Measurements from ENCODE around the gene CDIPT.

The CDIPT gene

DNA sequence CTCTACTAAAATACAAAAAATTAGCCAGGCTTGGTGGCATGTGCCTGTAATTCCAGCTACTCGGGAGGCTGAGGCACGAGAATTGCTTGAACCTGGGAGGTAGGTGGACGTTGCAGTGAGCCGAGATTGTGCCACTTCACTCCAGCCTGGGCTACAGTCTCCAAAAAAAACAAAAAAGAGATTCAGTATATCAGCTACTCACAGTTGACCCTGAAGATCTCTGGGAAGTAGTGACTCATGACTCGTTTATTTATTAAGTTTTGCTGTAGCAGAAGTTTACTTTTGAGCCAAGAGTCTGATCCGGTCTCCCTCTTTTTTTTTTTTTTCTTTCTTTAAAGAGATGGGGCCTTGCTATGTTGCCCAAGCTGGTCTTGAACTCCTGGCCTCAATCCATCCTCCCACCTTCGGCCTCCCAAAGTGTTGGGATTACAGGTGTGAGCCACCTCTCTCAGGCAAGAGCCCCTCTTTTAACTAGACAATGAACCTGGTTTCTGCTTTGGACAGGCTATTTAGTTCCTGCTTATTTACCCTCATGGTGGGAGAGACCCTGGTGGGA is 38.4 kb downstream of the CDIPT start:
- FAIRE-seq: no peak

DNA sequence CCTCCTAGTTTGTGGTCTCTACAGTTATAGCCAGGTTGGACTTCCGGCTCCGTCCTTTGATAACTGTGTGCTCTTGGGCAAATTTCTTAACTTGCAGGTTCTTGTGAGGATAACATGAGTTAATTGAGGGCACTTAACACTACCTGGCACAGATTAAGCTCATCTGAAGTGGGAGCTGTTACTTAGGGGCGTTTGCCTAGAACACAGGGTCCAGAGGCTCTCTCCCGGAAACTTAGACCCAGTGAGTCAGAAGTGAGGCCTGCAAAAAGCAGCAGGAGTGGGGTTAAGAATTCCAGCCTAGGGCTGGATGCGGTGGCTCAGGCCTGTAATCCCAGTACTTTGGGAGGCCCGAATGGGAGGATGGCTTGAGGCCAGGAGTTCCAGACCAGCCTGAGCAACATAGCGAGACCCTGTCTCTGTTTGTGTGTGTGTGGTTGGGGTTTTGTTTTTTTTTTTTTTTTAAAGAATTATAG is 41.3 kb downstream of the CDIPT start:
- no peak for FAIRE-seq

DNA sequence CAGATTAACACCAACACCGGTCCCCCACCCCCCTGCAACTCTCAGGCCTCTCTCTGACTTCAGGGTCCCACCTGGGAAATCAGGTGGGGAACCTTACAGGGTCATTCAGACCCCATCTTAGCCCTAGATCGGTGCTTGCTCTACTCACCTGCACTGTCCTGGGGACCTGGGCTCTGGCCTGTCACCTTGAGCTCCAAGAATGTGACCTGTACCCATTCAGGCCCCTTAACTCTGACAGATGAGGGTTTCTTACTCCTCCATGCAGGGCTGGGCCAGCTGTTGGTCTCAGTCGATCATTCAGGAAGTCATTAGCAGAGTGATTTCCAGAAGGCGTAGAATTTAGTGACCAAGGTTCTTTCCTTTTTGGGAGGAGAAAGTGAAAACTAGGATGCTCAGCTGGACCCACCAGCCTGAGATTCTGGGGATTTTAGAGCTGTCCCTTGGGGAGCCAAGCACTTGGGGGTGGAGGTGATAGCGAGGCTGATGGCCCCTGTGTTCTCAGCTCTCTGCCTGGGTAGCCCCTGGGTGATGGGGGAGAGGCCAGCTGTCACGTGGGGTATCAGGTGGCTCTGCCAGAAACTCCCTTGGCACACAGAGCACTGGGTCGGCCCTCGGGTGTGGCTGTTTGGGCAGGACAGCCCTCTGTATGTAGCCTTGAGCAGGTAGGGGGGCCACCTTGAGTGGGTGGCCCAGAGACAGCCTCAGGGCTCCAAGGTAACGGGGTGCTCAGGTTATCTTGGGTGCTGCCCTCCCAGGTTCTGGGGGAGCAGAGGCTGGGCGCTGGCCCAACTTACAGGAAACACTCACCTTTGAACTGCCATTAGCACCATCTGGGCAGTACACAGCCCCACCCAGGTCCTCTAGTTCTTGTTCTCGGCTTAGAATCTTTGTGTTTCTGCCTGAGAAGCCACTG is 42.0 kb downstream of the CDIPT start:
- no peak for FAIRE-seq

DNA sequence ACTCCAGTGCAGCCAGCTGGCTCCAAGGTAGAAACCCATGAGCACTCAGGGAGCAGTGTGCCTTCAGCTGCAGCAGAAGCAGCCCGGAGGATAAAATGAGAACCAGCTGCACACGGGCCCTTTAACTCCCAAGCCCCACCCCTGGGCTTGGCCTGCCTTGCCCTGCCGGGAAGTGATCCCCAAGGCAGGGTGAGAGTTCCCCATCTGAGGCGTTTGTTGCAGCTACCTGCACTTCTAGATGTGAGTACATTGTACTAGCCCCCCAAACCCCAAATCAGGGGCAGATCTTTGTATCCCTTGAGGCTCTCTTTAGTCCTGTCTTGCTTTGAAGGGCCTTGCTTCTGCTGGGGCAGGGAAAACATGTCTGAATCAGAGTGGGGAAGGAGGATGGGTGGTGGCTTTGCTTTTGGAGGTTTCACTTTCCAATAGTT is 42.7 kb downstream of the CDIPT start, which contains the start of gene MVP:
MVP (plus strand) TSS at position 192 of the 431 bp plus-strand sequence. CDS start 10,088 bp downstream, outside the sequence.
- no peak for FAIRE-seq

DNA sequence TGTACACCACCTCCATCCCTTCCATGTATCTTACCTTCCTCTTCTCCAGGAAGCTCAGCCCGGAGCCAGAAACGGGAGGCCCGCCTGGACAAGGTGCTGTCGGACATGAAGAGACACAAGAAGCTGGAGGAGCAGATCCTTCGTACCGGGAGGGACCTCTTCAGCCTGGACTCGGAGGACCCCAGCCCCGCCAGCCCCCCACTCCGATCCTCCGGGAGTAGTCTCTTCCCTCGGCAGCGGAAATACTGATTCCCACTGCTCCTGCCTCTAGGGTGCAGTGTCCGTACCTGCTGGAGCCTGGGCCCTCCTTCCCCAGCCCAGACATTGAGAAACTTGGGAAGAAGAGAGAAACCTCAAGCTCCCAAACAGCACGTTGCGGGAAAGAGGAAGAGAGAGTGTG is 43.5 kb downstream of the CDIPT start:
- no peak for FAIRE-seq

DNA sequence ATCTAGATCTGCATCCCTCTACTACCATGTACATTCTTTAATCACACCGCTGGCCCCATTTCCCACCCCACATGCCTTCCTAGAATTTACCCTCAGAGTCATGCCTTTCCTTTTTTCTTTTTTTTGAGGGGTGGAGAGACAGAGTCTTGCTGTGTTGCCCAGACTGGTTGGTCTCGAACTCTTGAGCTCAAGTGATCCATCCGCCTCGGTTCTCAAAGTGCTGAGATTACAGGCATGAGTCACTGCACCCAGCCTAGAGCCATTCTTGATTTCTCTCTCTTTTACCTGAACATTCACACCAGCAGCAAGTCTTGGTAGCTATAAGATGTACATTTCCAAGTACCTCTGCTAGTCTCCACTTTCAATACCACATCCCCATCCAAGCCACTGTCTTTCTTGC is 44.9 kb downstream of the CDIPT start:
- FAIRE-seq: no peak

DNA sequence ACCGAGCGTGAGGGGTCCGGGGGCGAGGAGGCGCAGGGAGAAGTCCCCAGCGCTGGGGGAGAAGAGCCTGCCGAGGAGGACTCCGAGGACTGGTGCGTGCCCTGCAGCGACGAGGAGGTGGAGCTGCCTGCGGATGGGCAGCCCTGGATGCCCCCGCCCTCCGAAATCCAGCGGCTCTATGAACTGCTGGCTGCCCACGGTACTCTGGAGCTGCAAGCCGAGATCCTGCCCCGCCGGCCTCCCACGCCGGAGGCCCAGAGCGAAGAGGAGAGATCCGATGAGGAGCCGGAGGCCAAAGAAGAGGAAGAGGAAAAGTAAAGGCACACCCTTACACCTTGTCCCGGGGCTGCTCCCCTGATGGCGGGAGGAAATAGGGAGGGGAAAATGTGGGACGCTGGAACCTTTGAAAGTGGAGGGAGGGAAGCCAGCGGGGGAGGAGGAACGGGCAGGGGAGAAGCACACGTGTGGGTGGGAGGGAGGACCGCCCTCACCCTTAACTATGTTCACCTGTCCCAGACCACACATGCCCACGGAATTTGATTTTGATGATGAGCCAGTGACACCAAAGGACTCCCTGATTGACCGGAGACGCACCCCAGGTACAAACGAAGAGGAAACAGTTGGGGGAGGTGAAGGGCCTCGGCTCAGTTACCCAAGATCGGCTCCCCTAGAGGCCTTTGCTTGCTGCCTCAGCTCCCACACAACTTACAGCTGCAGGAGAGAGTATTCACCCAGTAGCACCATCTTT is 46.2 kb downstream of the CDIPT start:
- no peak for FAIRE-seq

DNA sequence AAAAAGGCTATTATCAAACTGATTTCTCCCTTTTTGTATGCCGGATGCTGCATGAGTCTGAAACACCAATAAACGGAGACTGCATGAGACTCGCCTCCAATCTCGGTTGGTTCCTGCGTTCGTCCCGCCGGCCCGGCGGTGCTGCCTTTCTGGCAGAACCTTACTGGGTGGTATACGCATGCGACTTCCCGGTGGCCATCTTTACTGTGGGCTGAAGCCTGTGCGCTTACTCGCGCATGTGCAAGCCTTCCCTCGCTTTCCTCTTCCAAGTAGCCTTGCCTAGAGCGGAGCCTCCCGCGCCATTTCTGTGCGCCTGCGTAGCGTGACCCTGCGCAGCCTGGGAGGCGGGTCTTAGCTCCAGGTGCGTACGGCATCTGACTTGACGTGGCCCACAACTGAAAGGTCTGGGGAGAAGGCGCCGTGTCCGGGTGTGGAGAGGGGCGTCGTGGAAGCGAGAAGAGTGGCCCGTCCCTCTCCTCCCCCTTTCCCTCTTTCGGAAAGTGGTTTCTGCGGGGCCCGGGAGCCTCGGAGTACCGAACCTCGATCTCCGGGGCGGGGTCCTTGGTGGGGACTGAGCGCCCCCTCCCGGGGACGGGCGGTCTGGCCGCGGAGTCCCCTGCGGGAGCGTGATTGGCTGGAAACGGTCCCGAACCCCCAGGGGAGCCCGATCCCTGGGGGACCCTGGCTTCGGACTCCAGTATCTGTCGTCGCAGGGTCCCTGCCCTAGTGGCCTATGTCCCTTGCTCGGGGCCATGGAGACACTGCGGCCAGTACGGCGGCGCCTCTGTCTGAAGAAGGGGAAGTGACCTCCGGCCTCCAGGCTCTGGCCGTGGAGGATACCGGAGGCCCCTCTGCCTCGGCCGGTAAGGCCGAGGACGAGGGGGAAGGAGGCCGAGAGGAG is 47.0 kb downstream of the CDIPT start, which contains the start of gene PAGR1:
PAGR1 (plus strand) TSS at position 360 of the 901 bp plus-strand sequence; CDS start at position 734, 374 bp downstream.
- peak; percentile 60 for FAIRE-seq

DNA sequence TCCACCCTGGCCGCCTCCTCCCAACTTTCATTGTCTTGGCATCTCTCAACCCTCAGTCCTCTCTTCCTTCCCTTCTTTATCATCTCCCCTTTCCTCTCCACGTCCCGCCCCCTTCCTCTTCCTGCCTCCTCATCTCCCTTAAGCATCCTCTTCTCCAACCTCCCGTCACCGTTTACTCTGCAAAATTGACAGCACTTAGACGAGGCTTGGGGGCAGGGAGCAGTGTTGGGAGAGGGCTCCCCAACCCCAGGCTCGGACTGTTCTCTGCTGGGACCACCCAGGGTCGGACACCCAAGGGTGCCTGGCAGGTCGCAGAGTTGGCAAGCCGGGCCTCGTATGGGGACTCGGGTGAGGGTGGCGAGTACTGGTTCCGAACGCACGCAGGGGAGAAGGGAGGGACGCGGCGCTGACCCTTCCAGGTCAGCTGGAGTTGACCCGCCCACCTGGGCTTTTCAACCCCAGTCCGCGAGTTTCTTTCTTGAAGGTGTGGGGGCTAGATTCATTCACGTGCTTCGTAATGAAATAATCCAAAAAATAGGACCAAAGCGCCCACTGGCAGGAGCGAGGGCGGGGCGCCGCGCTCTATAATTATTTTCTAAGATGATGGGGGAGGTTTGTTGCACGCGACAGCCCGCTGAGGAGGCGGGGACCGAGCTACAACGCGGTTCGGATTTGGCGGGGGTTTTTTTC is 47.8 kb downstream of the CDIPT start:
- no peak for FAIRE-seq

DNA sequence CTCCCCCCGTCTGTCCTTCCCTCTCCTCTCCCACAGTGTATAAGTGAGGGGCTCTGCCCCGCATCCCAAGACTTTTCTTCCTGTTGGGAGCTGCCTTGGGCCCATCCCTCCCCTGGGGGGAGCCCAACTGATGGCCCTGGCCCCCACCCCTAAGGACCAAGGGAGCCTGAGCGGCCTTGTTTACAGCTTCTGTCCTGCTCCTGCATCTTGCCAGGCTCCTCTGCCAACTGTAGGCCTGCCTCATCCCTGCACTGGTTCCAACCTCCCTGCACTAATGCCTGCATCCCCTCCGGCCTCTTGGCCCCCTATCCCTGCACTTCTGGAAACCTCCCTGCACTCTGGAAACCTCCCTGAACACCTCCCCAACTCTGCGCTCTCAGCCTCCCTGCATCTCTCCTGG is 48.4 kb downstream of the CDIPT start:
- no peak for FAIRE-seq

DNA sequence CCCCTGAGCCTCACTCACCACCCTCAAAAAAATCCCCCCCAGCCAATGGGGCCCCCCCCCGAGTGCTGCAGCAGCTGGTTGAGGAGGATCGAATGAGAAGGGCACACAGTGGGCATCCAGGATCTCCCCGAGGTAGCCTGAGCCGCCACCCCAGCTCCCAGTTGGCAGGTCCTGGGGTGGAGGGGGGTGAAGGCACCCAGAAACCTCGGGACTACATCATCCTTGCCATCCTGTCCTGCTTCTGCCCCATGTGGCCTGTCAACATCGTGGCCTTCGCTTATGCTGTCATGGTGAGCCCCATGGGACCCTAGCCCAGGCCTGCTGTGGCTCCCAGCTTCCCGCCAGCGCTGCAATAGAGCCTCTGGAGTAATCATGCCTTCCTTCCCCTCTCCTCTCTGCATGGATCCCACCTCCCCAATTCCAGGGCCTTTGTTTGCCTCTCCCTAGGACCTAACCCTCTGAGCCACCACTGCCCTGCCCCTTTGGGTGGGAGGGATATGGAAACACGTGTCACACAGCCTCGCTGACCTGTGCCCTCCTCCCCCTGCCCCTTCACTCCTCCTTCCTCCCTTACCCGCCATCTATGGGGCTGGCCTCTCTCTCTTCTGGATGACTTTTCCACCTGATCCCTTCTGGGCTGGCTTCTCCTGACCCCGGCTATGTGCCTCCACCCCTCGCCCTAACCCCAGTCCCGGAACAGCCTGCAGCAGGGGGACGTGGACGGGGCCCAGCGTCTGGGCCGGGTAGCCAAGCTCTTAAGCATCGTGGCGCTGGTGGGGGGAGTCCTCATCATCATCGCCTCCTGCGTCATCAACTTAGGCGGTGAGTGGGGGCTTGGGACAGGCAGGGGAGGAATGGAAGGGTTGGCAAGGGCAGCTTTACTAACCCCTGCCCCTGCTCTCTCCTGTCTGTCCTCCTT is 49.1 kb downstream of the CDIPT start:
- no peak for FAIRE-seq

DNA sequence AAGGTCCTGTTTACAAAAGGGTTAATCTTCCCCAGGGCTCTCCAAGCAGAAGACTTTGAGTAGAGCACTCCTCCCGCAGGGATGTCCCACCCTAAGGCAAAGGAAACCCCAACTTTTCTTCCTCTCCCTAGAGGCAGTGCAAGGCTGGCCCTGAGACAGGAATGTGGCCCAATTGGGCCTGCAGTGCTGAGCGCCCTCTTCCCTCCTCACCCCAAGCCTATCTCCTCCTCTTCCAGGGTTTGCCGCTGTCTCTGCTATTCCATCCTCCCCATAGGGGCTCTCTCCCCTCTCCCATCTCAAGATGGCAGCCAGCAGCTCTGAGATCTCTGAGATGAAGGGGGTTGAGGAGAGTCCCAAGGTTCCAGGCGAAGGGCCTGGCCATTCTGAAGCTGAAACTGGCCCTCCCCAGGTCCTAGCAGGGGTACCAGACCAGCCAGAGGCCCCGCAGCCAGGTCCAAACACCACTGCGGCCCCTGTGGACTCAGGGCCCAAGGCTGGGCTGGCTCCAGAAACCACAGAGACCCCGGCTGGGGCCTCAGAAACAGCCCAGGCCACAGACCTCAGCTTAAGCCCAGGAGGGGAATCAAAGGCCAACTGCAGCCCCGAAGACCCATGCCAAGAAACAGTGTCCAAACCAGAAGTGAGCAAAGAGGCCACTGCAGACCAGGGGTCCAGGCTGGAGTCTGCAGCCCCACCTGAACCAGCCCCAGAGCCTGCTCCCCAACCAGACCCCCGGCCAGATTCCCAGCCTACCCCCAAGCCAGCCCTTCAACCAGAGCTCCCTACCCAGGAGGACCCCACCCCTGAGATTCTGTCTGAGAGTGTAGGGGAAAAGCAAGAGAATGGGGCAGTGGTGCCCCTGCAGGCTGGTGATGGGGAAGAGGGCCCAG is 50.0 kb downstream of the CDIPT start:
- FAIRE-seq: no peak

DNA sequence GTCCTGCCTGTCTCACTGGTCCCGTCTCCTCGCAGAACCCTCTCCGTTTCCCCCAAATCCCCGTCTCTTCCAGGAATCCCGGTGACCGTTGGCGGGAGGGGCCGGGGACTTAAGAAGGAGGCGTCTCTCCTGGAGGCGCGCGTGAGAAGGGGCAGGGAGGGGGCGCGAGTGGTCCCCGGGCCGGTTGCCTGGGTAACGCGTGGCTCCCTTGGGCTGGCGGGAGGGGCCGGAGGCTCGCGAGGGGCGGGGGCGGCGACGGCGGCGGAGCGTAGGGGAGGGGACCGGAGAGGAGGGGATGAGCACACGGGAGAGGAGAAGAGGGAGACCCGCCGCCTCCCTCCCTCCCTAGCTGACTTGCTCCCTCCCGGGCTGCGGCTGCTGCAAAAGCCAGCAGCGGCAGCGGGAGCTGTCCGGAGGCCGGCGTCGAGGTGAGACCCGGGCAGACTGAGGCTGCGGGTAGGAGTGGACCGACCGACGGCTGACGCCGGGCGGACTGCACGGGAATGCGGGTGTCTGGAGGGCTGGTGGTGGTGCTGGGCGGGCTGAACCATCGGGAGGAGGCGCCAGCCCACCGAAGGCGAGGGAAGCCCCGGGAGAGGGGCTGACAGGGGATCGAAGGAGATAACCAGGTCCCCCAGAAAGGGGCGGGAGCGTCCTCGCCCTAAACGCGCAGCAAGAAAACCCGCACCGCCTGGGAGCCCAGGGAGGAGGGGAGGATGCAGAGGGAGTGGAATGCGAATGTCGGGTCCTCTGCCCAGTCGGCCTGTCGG is 50.9 kb downstream of the CDIPT start, which contains the start of gene PRRT2:
PRRT2 (plus strand) TSS at position 298 of the 770 bp plus-strand sequence. CDS start 862 bp downstream, outside the sequence.
- no peak for FAIRE-seq

DNA sequence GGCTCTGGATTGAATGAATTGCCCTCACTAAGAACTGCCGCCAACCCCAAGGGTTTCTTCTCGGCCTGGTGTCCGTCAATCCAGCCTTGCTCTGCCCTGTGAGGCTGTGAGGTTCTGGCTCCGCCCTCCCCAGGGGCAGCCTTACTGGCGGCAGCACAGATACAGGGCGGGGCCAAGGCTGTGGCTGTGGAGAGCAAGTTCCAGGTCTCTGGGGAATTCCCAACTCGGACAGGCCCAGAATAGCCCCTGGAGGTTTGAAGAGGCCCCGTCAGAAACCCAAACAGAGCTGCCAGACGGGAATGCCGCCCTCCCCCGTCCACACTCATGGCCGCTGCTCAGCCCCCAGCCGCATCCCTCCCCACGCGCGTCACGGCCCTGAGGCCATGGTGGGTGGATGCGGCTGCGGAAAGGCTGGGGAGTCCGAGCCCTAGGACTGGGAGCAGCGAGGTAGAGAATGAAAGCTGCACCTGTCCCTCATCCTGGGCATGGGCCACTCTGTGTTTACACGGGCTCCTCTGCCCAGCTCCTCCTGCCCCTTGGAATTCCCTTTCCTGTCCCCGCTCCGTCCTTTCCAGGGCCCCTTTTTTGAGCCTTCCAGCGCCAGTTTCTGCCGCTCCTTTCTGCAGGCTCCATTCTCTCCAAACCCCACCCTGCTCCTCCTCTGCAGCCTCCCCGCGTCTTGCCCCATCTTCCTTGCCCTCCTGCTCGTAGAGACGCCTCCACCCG is 51.7 kb downstream of the CDIPT start:
- FAIRE-seq: peak; percentile 96

DNA sequence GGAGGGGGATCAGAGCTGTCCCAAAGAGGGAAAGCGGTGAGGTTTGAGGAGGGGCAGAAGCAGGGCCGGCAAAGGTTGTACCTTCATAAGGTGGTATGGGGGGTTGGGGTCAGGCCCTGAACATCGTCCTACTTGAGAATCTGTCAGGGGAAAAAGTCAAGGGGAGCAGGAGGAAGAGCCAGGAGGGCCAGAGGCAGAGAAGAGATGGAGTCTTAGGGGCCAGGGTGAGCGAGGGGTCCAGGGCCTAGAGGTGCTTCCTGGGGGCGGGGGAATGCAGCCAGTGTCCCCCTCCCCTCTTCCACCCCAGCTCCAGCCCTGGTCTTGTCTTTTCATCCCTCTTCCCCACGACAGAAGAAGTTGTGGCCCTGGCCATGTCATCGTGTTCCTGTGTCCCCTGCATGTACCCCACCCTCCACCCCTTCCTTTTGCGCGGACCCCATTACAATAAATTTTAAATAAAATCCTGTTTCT is 52.3 kb downstream of the CDIPT start:
- no peak for FAIRE-seq

DNA sequence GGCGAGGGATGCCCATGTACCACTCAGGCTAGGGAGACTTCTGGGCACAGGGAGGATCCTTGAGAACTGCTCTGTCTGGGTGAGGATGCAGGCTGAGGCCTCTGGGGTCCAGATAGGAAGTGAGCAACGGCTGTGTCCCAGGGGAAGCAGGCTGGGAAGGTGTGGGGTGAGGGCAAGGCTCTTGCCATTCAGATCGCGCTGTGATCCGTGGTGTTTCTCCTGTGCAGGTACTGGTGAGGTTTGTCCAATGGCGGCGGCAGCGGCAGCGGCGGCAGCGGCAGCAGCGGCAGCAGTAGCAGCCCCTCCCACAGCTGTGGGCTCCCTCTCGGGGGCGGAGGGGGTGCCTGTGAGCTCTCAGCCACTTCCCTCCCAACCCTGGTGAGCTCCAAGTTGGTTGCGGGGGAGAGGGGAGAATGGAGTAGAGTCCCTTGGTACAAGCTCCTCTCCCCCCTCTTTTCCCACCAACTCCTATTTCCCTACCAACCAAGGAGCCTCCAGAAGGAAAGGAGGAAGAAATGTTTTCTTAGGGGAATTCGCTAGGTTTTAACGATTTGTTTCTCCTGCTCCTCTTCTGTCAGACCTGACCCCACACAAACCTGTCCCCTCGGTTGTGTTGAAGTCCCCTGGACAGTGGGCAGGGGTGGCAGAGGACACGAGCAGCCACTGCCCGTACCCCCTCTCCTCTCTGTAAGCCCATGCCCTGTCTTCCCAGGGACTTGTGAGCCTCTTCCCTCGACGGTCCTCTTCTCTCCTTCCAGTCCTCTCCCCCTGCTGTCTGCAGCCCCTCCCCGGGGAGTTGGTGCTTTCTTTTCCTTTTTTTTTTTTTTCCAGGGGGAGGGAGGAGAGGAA is 53.0 kb downstream of the CDIPT start:
- FAIRE-seq: no peak

All from TTC549 (cell line).